Stimulated activated CD8-positive, alpha-beta memory T cell treated with anti-CD3 and anti-CD28 coated beads, Interleukin-7, amount 100 ng/mL, for 48 hours (primary cell): ENCODE results near the gene SAMD11.

Experiments
- DNase-seq, 2 donors: peaks; one replicate each; pipeline ENCODE4 v3.0.0-alpha.2; 2020; ENCODE audit warnings: low read depth in 1 of 2; ENCODE audit errors: extremely low read depth in 1 of 2

Gene SAMD11

GRCh38 chr1:992362-992761 lies 68.6 kb downstream of the SAMD11 start:
- no peak for DNase-seq

DNA sequence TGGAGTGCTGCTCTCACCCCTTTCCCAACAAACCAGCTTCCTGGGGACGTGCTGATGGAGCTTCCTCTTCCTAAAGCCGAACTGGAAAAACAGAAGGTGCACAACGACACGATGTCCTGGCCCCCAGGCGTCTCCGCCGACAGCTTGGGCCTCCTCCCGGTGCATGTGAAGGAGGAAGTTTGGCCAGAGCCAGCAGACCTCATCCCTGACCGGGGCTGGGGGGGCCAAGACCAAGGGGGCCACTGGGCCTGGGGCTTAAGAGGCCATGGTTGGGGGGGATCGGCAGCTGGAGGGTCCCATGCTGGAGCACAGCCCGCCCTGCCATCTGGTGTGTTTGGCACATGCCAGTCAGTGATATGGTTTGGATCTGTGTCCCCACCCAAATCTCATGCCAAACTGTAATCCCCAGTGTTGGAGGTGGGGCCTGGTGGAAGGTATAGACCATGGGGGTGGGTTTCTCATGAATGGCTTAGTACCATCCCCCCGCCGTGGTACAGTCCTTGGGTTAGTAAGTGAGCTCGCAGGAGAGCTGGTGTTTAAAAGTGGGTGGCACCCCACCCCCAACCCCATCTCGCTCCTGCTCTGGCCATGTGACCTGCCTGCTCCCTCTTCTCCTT lies 69.8 kb downstream of the SAMD11 start:
- DNase-seq: no peak
